Kidney tubule cell (primary cell): ENCODE results near the gene VN1R5.

Source experiments
- DNase-seq: peaks from one replicate; pipeline ENCODE4 v3.0.0-alpha.2; 2018; ENCODE audit warnings: low spot score

VN1R5 gene

GRCh38 chr1:247300491-247301175 lies 44.8 kb downstream of the VN1R5 start:
- DNase-seq, result no peak

- no peak for DNase-seq
These were observed 45.3 kb downstream of the VN1R5 start for GRCh38 chr1:247301176-247301540.

GRCh38 chr1:247303216-247303615 lies 47.3 kb downstream of the VN1R5 start:
- DNase-seq, result no peak

- peak; percentile 22 for DNase-seq
These were observed 48.2 kb downstream of the VN1R5 start for GRCh38 chr1:247304031-247304430.
